Ovary (tissue), 3 donors: ENCODE measurements around the gene WWOX.

Experiments
- EP300 ChIP-seq: sonication (generic); formaldehyde crosslinking; IDR thresholded peaks from one replicate; pipeline ENCODE4 v1.6.1; 2017; ENCODE audit warnings: antibody characterized with exemption
- TF ChIP-seq, protein P1 (sequence below), 3 donors: fragments of 450-650 bp in 2 of 3; fragments of 200-600 bp in 1 of 3; IDR thresholded peaks; one replicate each; pipeline versions ENCODE4 v1.5.1 to v1.8.0; 2016 to 2022; ENCODE audit warnings: antibody characterized with exemption in 3 of 3, mild to moderate bottlenecking in 1 of 3
- donor health status: DM: no; HTN: no; CAD: no.

DNA sequence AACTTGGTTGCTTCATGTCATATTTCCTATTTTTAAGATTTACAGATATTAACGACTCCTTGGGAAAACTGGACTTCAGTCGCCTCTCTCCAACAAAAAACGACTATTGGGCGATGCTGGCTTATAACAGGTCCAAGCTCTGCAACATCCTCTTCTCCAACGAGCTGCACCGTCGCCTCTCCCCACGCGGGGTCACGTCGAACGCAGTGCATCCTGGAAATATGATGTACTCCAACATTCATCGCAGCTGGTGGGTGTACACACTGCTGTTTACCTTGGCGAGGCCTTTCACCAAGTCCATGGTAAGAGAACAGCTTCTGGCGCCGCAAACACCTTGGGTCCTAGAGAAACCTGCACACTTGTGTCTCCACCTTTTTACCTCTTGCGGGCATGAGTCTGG lies 333.0 kb downstream of the WWOX start:
- TF ChIP-seq, protein P1, sequence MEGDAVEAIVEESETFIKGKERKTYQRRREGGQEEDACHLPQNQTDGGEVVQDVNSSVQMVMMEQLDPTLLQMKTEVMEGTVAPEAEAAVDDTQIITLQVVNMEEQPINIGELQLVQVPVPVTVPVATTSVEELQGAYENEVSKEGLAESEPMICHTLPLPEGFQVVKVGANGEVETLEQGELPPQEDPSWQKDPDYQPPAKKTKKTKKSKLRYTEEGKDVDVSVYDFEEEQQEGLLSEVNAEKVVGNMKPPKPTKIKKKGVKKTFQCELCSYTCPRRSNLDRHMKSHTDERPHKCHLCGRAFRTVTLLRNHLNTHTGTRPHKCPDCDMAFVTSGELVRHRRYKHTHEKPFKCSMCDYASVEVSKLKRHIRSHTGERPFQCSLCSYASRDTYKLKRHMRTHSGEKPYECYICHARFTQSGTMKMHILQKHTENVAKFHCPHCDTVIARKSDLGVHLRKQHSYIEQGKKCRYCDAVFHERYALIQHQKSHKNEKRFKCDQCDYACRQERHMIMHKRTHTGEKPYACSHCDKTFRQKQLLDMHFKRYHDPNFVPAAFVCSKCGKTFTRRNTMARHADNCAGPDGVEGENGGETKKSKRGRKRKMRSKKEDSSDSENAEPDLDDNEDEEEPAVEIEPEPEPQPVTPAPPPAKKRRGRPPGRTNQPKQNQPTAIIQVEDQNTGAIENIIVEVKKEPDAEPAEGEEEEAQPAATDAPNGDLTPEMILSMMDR (IDR thresholded peaks at IDR 0.05) = no peak
- no peak for TF ChIP-seq EP300
